Left kidney (tissue), 2 donors: Measurements from ENCODE around the gene TEC. TPM values are rescaled to one million over a fixed set of nuclear protein-coding genes. Genes with fewer than 3 reads are reported as not detected.
A peak's percentile ranks its signal among the peaks of the same experiment; 100 is the strongest.

ENCODE experiments used
- DNase-seq: peaks from one replicate; pipeline ENCODE4 v3.0.0-alpha.2; 2013
- polyA plus RNA-seq: library from polyadenylated mRNA; unstranded; fragments of 120-200 nt; gene quantifications from one replicate; pipeline ENCODE4 v1.2.1, GENCODE V29; 2013; ENCODE audit not compliant: insufficient read length

TEC gene
- polyA plus RNA-seq, 1 donor, result 5.5 TPM

- DNase-seq, result no peak
Measured at GRCh38 chr4:48163746-48164145, 105.9 kb downstream of the TEC start.

DNA sequence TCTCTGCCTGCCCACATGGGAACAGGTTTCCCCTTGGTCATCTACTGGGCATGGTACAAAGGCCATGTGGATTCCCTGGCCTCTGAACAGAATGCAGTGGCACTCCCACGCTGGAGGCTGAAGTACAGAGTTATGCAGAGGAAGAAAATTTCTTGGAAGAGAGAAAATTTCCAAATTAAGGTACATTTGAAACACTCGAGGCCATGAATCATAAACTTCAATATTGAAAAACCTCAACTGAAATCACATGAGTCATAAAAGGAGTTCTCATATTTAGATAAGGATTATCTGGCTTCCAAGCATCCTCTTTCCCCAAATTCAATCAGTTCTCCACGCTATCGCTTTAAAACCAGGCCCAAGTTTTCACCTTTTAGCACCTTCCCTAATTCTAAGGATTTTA, 107.5 kb downstream of the TEC start:
- no peak for DNase-seq

DNA sequence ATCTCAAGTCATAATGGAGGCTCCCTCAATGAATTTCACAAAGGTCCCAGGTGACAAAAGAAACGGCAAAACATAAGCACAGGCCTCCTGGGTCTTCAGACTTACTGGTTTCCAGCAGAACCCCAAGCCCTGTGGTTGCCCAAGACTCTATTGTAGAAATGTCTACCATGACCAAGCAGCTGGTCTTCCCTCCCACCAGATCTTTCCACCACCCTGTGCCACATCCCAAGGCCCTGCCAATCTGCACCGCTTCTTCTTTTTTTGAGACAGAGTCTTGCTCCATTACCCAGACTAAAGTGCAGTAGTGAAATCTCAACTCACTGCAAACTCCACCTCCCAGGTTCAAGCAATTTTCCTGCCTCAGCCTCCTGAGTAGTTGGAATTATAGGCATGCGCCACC, 112.4 kb downstream of the TEC start:
- DNase-seq, result no peak

DNA sequence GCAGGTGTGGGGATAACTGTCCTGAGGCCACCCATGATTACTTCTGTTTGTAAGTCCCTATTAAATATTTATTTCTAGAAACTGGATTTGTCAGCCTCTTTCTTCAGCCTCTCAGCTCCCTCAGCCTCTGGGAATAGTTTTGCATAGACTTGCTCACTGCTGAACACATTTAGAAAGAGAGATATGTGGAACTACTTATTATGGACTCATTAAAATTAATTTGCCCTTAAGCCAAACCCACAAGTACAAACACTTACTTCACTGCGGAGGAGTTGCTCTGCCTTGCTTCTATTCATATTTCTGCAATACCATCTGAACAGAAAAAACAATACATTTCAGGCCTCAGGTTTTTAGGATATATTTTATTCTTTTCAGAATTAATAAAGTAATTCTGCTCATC, 113.2 kb downstream of the TEC start:
- DNase-seq, result no peak

DNA sequence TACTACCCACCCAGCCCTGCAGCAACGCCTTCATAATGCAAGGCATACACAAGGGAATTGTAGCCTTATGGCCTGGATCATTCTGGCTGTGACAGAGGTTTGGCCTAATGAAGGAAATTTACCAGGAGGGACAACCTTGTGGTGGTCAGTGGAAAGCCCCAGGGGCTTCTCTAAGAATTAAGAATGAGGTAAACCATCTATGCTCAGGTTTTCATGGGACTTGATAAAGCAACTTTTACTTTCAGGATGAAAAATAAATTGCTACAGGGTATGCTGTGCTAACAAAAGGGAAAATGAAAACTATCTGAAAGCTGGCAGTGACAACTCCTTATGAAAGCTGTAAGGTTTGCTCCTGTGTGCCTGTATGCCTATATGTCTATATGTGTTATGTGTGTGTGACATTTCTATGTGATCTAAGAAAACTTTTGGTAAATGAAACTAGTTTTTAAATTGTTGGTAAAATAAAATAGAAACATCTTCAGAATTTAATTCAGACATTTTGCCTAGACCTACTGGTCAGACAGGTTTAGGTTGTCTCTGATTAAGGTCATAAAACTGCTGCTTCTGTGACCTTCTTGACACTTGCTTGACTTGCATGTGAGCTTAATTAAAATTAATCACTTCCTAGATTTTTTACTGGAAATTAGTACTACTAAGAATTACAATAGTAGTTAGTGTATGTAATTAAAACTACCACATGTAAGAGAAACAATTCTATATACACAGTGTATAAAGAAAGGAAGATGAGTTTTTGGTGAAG, 115.7 kb downstream of the TEC start:
- DNase-seq, result no peak

- no peak for DNase-seq
Measured at GRCh38 chr4:48152259-48152658, 117.4 kb downstream of the TEC start.

DNA sequence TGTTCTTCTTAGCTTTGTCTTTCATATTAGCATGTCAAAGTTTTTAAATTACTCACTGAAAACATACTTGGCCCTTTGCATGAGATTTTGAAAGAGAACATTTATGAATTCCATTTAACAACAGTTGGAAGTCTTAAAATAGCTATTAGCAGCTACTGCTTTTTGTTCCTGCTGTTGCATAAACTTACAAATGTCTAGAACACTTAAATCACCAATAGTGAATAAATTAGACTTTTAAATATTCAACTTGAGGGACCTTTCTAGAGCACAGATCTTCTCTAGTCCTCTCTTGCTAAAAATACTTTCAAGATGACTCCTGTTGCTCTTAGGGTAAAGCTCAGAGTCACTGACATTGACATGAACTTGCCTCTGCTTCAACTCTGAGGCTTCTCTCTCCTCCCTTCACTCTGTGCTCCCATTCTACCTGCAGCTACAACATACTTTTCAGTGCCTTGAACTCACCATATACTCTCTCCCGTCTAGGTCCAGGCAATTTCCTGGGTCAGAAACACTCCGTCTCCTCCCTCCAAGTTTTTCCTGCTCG, 119.7 kb downstream of the TEC start:
- DNase-seq, result no peak

GRCh38 chr4:48147621-48148020, 122.0 kb downstream of the TEC start:
- DNase-seq, result no peak

DNA sequence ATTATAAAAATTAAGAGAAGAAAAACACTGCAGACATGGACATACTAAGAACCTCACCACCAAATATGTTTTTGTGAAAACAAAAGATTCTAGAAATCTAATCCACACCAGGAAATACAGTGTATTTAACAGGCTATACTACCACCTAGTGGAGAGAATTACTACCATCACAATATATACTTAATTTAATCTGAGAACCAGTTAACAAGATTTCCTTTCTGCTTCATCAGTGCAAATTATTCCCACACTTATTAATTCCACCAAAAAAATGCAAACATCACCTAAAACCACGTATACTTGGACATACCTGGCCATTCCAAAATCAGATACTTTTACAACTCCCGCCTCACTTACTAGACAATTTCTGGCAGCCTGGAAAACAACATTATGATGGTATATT, 128.6 kb downstream of the TEC start:
- DNase-seq, result peak; percentile 20

GRCh38 chr4:48139691-48140090, 129.9 kb downstream of the TEC start:
- DNase-seq, result no peak

- no peak for DNase-seq
Measured at GRCh38 chr4:48138936-48139335, 130.7 kb downstream of the TEC start.

GRCh38 chr4:48138511-48138910, 131.1 kb downstream of the TEC start:
- DNase-seq, result no peak

- no peak for DNase-seq
Measured at GRCh38 chr4:48137846-48138245, 131.8 kb downstream of the TEC start.

GRCh38 chr4:48134081-48134480, 135.6 kb downstream of the TEC start, which contains the start of gene TXK:
Gene TXK, minus strand, starts transcription at chr4:48134250. Its CDS starts 80 bp downstream, at chr4:48134170.
- DNase-seq, result no peak

GRCh38 chr4:48133669-48134068, 136.0 kb downstream of the TEC start:
- DNase-seq, result no peak

GRCh38 chr4:48131736-48132135, 137.9 kb downstream of the TEC start:
- DNase-seq, result no peak

GRCh38 chr4:48130100-48130499, 139.5 kb downstream of the TEC start:
- DNase-seq, result no peak

- no peak for DNase-seq
Measured at GRCh38 chr4:48129307-48130014, 140.2 kb downstream of the TEC start.

- no peak for DNase-seq
Measured at GRCh38 chr4:48127682-48128404, 141.8 kb downstream of the TEC start.

DNA sequence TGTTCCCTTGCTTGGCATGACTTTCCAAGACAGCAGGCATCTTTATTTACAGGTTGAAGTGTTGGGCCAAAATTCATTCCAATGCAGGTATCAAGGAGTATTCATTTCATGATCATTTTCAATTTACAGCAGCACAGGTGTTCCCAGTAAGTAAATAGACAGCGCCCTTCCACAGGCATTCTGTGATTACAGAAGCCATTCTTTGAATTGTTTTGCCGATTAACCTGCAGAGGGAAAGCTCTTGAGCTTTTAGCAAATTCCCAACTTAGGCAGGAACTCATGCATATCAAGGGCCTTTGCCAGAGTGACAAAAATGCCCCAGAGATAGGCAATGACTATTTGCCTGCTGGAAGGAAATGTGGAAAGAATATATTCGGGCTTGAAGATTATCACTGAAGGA, 142.4 kb downstream of the TEC start:
- DNase-seq, result no peak

- DNase-seq, result no peak
Measured at GRCh38 chr4:48126621-48127020, 143.0 kb downstream of the TEC start.

GRCh38 chr4:48124870-48125269, 144.8 kb downstream of the TEC start:
- DNase-seq, result no peak

DNA sequence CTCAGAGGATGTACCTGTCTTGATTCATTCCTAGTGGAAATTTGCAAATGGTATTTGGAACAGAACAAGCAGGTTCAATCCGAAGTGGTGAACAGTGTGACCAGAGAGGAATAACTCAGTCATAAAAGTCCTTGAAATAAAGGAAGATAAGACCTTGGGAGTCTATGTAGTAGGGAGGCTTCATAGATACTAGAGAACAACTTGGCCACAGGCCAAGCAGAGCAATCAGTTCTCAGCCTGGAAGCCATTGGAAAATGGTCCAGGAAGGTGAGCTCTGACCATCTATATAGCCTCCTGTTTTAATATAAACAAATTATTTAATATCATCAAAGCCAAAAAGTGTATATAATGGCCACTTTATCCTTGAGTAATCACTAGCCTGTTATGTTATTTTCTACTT, 146.9 kb downstream of the TEC start:
- no peak for DNase-seq
